WTC11 (cell line): ENCODE results near the gene BET1. TPM values are rescaled to one million over a fixed set of nuclear protein-coding genes. Genes with fewer than 3 reads are reported as not detected.

ENCODE experiments used
- ATAC-seq: fragments of 200-7000 bp; cut with Tn5 transposase; 2 replicates; pipeline ENCODE4 v1.10.0; 2021; ENCODE audit warnings: mild to moderate bottlenecking, moderate library complexity
- Bru-seq: library from RNA; stranded (reverse); fragments of 400-500 nt; gene quantifications from one replicate; lab custom pipeline; 2021; lab: Mats Ljungman, UMichigan
- CTCF ChIA-PET: fragments of 300-600 bp; sonication (Branson Sonifier 250); formaldehyde crosslinking; loops from one replicate; lab custom pipeline; 2021; ENCODE audit warnings: antibody characterized with exemption; lab: Charles Lee
- POLR2A ChIA-PET: fragments of 350-600 bp; sonication (Branson Sonifier 250); formaldehyde crosslinking; loops from one replicate; lab custom pipeline; 2021; ENCODE audit warnings: antibody characterized with exemption; lab: Charles Lee
- DNase-seq: peaks from one replicate; pipeline ENCODE4 v3.0.0; 2021; ENCODE audit warnings: low spot score
- H3K27ac Mint-ChIP-seq: 2 replicates; pipeline ENCODE4 v1.8.0; 2021; ENCODE audit warnings: mixed read lengths
- H3K27me3 Mint-ChIP-seq: 2 replicates; pipeline ENCODE4 v1.8.0; 2021; ENCODE audit warnings: low read depth, mild to moderate bottlenecking, moderate library complexity, mixed read lengths
- H3K36me3 Mint-ChIP-seq: 2 replicates; pipeline ENCODE4 v1.8.0; 2021; ENCODE audit warnings: mixed read lengths
- H3K4me1 Mint-ChIP-seq: 2 replicates; pipeline ENCODE4 v1.8.0; 2022; ENCODE audit warnings: mixed read lengths
- H3K4me3 Mint-ChIP-seq: 2 replicates; pipeline ENCODE4 v1.8.0; 2021; ENCODE audit warnings: mild to moderate bottlenecking, moderate library complexity, mixed read lengths
- H3K9me3 Mint-ChIP-seq: 2 replicates; pipeline ENCODE4 v1.8.0; 2021; ENCODE audit warnings: mixed read lengths
- CREM ChIP-seq: sonication (generic); formaldehyde crosslinking; IDR thresholded peaks from 2 replicates; pipeline ENCODE4 v1.8.1; 2022; ENCODE audit warnings: mild to moderate bottlenecking, missing genetic modification reagents, moderate library complexity
- E2F4 ChIP-seq: sonication (generic); formaldehyde crosslinking; IDR thresholded peaks from 2 replicates; pipeline ENCODE4 v1.8.1; 2022; ENCODE audit warnings: low read depth, mild to moderate bottlenecking, moderate library complexity, missing genetic modification reagents, borderline replicate concordance
- ELF4 ChIP-seq: sonication (generic); formaldehyde crosslinking; IDR thresholded peaks from 2 replicates; pipeline ENCODE4 v1.8.1; 2022; ENCODE audit warnings: low read depth, mild to moderate bottlenecking, moderate library complexity, missing genetic modification reagents
- ESRRA ChIP-seq: sonication (generic); formaldehyde crosslinking; IDR thresholded peaks from 2 replicates; pipeline ENCODE4 v1.8.1; 2022; ENCODE audit warnings: mild to moderate bottlenecking, missing genetic modification reagents, borderline replicate concordance
- FOXK1 ChIP-seq: sonication (generic); formaldehyde crosslinking; IDR thresholded peaks from 2 replicates; pipeline ENCODE4 v1.8.0; 2022; ENCODE audit warnings: mild to moderate bottlenecking, moderate library complexity, missing genetic modification reagents
- FOXP4 ChIP-seq: sonication (generic); formaldehyde crosslinking; IDR thresholded peaks from 2 replicates; pipeline ENCODE4 v1.8.0; 2022; ENCODE audit warnings: mild to moderate bottlenecking, missing genetic modification reagents
- GTF2I ChIP-seq: fragments of 250-450 bp; sonication (Bioruptor Pico); conservative IDR thresholded peaks from 2 replicates; pipeline ENCODE4 v1.4.0; 2021; ENCODE audit warnings: mild to moderate bottlenecking
- HMGA2 ChIP-seq: fragments of 250-450 bp; sonication (Bioruptor Pico); IDR thresholded peaks from 2 replicates; pipeline ENCODE4 v1.4.0; 2021; ENCODE audit warnings: mild to moderate bottlenecking, moderate library complexity
- HMGXB4 ChIP-seq: sonication (generic); formaldehyde crosslinking; IDR thresholded peaks from 2 replicates; pipeline ENCODE4 v1.8.1; 2023; ENCODE audit warnings: mild to moderate bottlenecking, moderate library complexity, missing genetic modification reagents
- JUN ChIP-seq: sonication (generic); formaldehyde crosslinking; IDR thresholded peaks from 2 replicates; pipeline ENCODE4 v1.8.0; 2023; ENCODE audit warnings: mild to moderate bottlenecking, missing genetic modification reagents
- MLX ChIP-seq: sonication (generic); formaldehyde crosslinking; IDR thresholded peaks from 2 replicates; pipeline ENCODE4 v1.8.1; 2023; ENCODE audit warnings: mild to moderate bottlenecking, missing genetic modification reagents, moderate library complexity
- MYBL2 ChIP-seq: sonication (generic); formaldehyde crosslinking; IDR thresholded peaks from 2 replicates; pipeline ENCODE4 v1.8.1; 2023; ENCODE audit warnings: mild to moderate bottlenecking, moderate library complexity, missing genetic modification reagents
- NFYB ChIP-seq: sonication (generic); formaldehyde crosslinking; conservative IDR thresholded peaks from 2 replicates; pipeline ENCODE4 v1.8.0; 2022; ENCODE audit warnings: low read depth, missing genetic modification reagents
- PRDM15 ChIP-seq: sonication (generic); formaldehyde crosslinking; IDR thresholded peaks from 2 replicates; pipeline ENCODE4 v1.8.0; 2022; ENCODE audit warnings: missing genetic modification reagents
- SP1 ChIP-seq: sonication (generic); formaldehyde crosslinking; conservative IDR thresholded peaks from 2 replicates; pipeline ENCODE4 v1.8.1; 2022; ENCODE audit warnings: missing genetic modification reagents
- TCF7 ChIP-seq: sonication (generic); formaldehyde crosslinking; IDR thresholded peaks from 2 replicates; pipeline ENCODE4 v1.8.0; 2022; ENCODE audit warnings: mild to moderate bottlenecking, low read depth, missing genetic modification reagents, moderate library complexity
- ZBTB21 ChIP-seq: sonication (generic); formaldehyde crosslinking; IDR thresholded peaks from 2 replicates; pipeline ENCODE4 v1.8.1; 2023; ENCODE audit warnings: mild to moderate bottlenecking, missing genetic modification reagents, borderline replicate concordance
- ZNF263 ChIP-seq: sonication (generic); formaldehyde crosslinking; IDR thresholded peaks from 2 replicates; pipeline ENCODE4 v1.8.1; 2022; ENCODE audit warnings: low read depth, mild to moderate bottlenecking, moderate library complexity, missing genetic modification reagents
- ZSCAN18 ChIP-seq: fragments of 250-450 bp; sonication (Bioruptor Pico); IDR thresholded peaks from 2 replicates; pipeline ENCODE4 v2.1.2; 2022; ENCODE audit warnings: mild to moderate bottlenecking, moderate library complexity
- long read RNA-seq, 3 experiments: library from RNA in 1 of 3; library from capped mRNA in 1 of 3; library from polyadenylated mRNA in 1 of 3; unstranded in 2 of 3; stranded (forward) in 1 of 3; transcript quantifications; one replicate each; pipeline ENCODE4 v2.0.0, GENCODE V29; 2021
- total RNA-seq: library from RNA; stranded (reverse); gene quantifications from 3 replicates; pipeline ENCODE4 v1.2.3, GENCODE V29; 2021
- TF ChIP-seq, protein P1 (sequence below): fragments of 250-450 bp; sonication (Bioruptor Pico); IDR thresholded peaks from 2 replicates; pipeline ENCODE4 v1.9.0; 2021; ENCODE audit warnings: mild to moderate bottlenecking

The BET1 gene, protein sequence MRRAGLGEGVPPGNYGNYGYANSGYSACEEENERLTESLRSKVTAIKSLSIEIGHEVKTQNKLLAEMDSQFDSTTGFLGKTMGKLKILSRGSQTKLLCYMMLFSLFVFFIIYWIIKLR
- total RNA-seq (24.8 to 26.7 TPM (median 25.8 TPM) in 3 replicates), Bru-seq, nascent RNA (percentile 90 among the genes with signal in this experiment)
- long read RNA-seq, experiment 1, transcript BET1-201 (4 exons, 1,504 nt), result major isoform, 60 of 64 reads
- long read RNA-seq, experiment 1, partial matches to known transcripts, result 0 of 64 reads
- long read RNA-seq, experiment 1, other reads (novel, unspliced or antisense), result 4 of 64 reads
- long read RNA-seq, experiment 2, transcript BET1-201 (4 exons, 1,504 nt), result major isoform, 50 of 61 reads
- long read RNA-seq, experiment 2, partial matches to known transcripts, result 2 of 61 reads
- long read RNA-seq, experiment 2, other reads (novel, unspliced or antisense), result 9 of 61 reads
- long read RNA-seq, experiment 3, transcript BET1-201 (4 exons, 1,504 nt), result major isoform, 101 of 107 reads
- long read RNA-seq, experiment 3, partial matches to known transcripts, result 0 of 107 reads
- long read RNA-seq, experiment 3, other reads (novel, unspliced or antisense), result 6 of 107 reads

GRCh38 chr7:94004024-94004951 lies at the start of gene BET1:
Gene BET1, minus strand, starts transcription at chr7:94004355. Its CDS starts 139 bp downstream, at chr7:94004216.
- DNase-seq, result peak; percentile 94
- POLR2A ChIA-PET, result interaction anchor here (0.9 kb wide), 1 partner anchor 114 kb away, joined by 3 read pairs; no protein-coding TSS in a partner anchor
- Mint-ChIP-seq H3K9me3 (no peaks in the 10 kb centered on the region), H3K4me1 (peaks cover 16% of the 10 kb centered on the region), H3K4me3 (peak within 1 kb of the TSS; percentile 100), H3K27me3 (peaks cover 9% of the 10 kb centered on the region; the same call in 1 of the 2 replicates), H3K27ac (peak within 1 kb of the TSS; percentile 98), H3K36me3 (no peaks in the 10 kb centered on the region)
- peak; percentile 95 for ATAC-seq
- CTCF ChIA-PET, result no interaction called here
- TF ChIP-seq ZNF263 (CRISPR knock-in tag) (no peak), JUN (CRISPR knock-in tag) (no peak), HMGXB4 (CRISPR knock-in tag) (peak; percentile 62; the same call in 1 of the 2 replicates), ZBTB21 (CRISPR knock-in tag) (no peak), ESRRA (no peak), NFYB (CRISPR knock-in tag) (peak; percentile 57; the same call in 1 of the 2 replicates), HMGA2 (no peak), MYBL2 (CRISPR knock-in tag) (no peak), TCF7 (no peak), CREM (CRISPR knock-in tag) (peak; percentile 98), MLX (CRISPR knock-in tag) (no peak), SP1 (CRISPR knock-in tag) (peak; percentile 60), ELF4 (CRISPR knock-in tag) (no peak), E2F4 (CRISPR knock-in tag) (no peak), FOXP4 (CRISPR knock-in tag) (0 out of 2 replicates have a peak, but pooled peaks have one; percentile 48), FOXK1 (CRISPR knock-in tag) (peak; percentile 99), ZSCAN18 (CRISPR knock-in tag) (no peak), GTF2I (CRISPR knock-in tag) (no peak), PRDM15 (peak; percentile 93)
- TF ChIP-seq, protein P1, sequence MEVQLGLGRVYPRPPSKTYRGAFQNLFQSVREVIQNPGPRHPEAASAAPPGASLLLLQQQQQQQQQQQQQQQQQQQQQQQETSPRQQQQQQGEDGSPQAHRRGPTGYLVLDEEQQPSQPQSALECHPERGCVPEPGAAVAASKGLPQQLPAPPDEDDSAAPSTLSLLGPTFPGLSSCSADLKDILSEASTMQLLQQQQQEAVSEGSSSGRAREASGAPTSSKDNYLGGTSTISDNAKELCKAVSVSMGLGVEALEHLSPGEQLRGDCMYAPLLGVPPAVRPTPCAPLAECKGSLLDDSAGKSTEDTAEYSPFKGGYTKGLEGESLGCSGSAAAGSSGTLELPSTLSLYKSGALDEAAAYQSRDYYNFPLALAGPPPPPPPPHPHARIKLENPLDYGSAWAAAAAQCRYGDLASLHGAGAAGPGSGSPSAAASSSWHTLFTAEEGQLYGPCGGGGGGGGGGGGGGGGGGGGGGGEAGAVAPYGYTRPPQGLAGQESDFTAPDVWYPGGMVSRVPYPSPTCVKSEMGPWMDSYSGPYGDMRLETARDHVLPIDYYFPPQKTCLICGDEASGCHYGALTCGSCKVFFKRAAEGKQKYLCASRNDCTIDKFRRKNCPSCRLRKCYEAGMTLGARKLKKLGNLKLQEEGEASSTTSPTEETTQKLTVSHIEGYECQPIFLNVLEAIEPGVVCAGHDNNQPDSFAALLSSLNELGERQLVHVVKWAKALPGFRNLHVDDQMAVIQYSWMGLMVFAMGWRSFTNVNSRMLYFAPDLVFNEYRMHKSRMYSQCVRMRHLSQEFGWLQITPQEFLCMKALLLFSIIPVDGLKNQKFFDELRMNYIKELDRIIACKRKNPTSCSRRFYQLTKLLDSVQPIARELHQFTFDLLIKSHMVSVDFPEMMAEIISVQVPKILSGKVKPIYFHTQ (CRISPR knock-in tag), result no peak
